Measurements from ENCODE around the gene PPIA.

Gene PPIA

GRCh38 chr7:44762300-44762699 lies 34.2 kb upstream of the PPIA start:
- no peaks in the 10 kb centered on the region for H3K9me2 ChIP-seq (replicated peaks; ENCODE audit: insufficient read depth, low read length)
- no peak overlapping the region for H3K27ac ChIP-seq (ENCODE audit: low read length)
- H3K4me1 ChIP-seq (ENCODE audit: low read length) = peaks cover 5% of the 10 kb centered on the region; the same call in 1 of the 2 replicates
- no peak overlapping the region for H3K4me3 ChIP-seq (ENCODE audit: low read length)
- H3K27me3 ChIP-seq (replicated peaks; ENCODE audit: insufficient read depth, low read length) = no peaks in the 10 kb centered on the region
- no peak overlapping the region for H2AFZ ChIP-seq (ENCODE audit: low read length)
- H3K9me3 ChIP-seq (replicated peaks; ENCODE audit: insufficient read depth, low read length) = no peaks in the 10 kb centered on the region
- H3K79me2 ChIP-seq (ENCODE audit: low read length) = no peaks in the 10 kb centered on the region; the same call in 1 of the 2 replicates
- H3K9ac ChIP-seq (ENCODE audit: low read length) = no peak overlapping the region
- no peak for DNase-seq
- no peak for TF ChIP-seq EZH2phosphoT487 (IDR thresholded peaks at IDR 0.05; ENCODE audit: low read length)
- no peaks in the 10 kb centered on the region for H3F3A ChIP-seq (ENCODE audit: insufficient read depth, low read length)
- H4K20me1 ChIP-seq (ENCODE audit: insufficient read depth, low read length) = no peaks in the 10 kb centered on the region
- peaks cover 4% of the 10 kb centered on the region for H3K36me3 ChIP-seq (replicated peaks; ENCODE audit: insufficient read depth, low read length)
- H3K4me2 ChIP-seq (ENCODE audit: low read depth, low read length) = no peak overlapping the region

DNA sequence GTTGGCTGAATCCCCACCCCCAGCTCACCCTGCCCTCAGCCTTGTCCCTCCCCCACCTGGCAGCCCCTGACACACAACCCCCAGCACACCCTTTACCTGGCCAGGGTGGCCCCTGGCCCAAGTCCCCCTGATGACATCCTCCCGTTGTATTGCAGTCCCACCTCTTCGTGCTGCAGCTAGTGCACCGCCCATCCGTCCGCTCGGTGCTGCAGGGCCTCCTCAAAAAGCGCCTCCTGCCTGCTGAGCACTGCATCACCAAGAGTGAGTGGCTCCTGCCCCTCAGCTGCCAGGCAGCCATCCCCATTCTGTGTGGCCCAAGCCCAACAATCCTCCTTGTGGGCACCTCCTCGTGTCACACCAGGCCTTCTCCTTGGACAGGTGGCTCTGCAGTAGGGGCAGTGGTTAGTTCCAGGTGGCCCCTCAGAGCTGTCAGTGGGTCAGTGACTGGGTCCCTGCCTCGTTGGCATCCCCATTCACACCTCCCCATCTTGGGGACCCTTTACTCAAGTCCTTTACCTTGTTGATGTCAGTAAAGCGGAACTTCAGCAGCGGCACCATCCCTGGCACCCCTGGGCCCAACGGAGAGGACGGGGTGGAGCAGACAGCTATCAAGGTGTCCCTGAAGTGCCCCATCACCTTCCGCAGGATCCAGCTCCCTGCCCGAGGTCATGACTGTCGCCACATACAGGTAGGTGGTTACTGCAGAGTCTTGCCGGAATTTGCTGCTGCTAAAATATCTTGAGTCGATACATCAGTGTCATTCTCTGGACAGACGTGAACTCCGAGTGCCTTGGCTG lies 33.6 kb upstream of the PPIA start:
- Histone ChIP-seq H2AFZ (ENCODE audit: low read length) (no peak overlapping the region), H4K20me1 (ENCODE audit: insufficient read depth, low read length) (no peaks in the 10 kb centered on the region), H3K4me3 (ENCODE audit: low read length) (no peak overlapping the region), H3F3A (ENCODE audit: insufficient read depth, low read length) (peaks cover 3% of the 10 kb centered on the region; the same call in 1 of the 2 replicates), H3K79me2 (ENCODE audit: low read length) (no peaks in the 10 kb centered on the region; the same call in 1 of the 2 replicates), H3K27me3 (replicated peaks; ENCODE audit: insufficient read depth, low read length) (no peaks in the 10 kb centered on the region), H3K4me1 (ENCODE audit: low read length) (peaks cover 11% of the 10 kb centered on the region), H3K36me3 (replicated peaks; ENCODE audit: insufficient read depth, low read length) (peaks cover 4% of the 10 kb centered on the region), H3K4me2 (ENCODE audit: low read depth, low read length) (no peak overlapping the region), H3K9me2 (replicated peaks; ENCODE audit: insufficient read depth, low read length) (no peaks in the 10 kb centered on the region), H3K9me3 (replicated peaks; ENCODE audit: insufficient read depth, low read length) (no peaks in the 10 kb centered on the region), H3K9ac (ENCODE audit: low read length) (no peak overlapping the region), H3K27ac (ENCODE audit: low read length) (no peak overlapping the region)
- DNase-seq = no peak
- TF ChIP-seq, protein P1, sequence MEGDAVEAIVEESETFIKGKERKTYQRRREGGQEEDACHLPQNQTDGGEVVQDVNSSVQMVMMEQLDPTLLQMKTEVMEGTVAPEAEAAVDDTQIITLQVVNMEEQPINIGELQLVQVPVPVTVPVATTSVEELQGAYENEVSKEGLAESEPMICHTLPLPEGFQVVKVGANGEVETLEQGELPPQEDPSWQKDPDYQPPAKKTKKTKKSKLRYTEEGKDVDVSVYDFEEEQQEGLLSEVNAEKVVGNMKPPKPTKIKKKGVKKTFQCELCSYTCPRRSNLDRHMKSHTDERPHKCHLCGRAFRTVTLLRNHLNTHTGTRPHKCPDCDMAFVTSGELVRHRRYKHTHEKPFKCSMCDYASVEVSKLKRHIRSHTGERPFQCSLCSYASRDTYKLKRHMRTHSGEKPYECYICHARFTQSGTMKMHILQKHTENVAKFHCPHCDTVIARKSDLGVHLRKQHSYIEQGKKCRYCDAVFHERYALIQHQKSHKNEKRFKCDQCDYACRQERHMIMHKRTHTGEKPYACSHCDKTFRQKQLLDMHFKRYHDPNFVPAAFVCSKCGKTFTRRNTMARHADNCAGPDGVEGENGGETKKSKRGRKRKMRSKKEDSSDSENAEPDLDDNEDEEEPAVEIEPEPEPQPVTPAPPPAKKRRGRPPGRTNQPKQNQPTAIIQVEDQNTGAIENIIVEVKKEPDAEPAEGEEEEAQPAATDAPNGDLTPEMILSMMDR (IDR thresholded peaks at IDR 0.05; ENCODE audit: low read length) = no peak
- TF ChIP-seq EZH2phosphoT487 (IDR thresholded peaks at IDR 0.05; ENCODE audit: low read length) (no peak), EZH2 (optimal IDR thresholded peaks at IDR 0.05; ENCODE audit: low read depth, low read length) (no peak)

DNA sequence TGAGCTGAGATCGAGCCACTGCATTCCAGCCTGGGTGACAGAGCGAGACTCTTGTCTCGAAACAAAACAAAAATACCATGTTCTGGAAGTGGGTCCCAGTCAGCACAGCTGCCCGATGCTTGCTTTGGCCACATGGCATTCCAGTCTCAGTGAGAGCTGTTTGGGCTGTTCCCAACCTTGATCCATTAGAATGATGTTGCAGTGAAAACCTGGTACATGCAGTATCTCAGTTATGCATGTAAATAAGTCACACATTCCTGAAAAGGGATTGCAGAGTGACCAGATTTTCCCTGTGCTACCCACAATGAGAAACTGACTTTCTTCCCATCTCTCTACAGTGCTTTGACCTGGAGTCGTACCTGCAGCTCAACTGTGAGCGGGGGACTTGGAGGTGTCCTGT lies 32.4 kb upstream of the PPIA start:
- Histone ChIP-seq H3K27ac (ENCODE audit: low read length) (no peak overlapping the region), H3F3A (ENCODE audit: insufficient read depth, low read length) (peaks cover 14% of the 10 kb centered on the region; the same call in 1 of the 2 replicates), H3K4me2 (ENCODE audit: low read depth, low read length) (no peak overlapping the region), H2AFZ (ENCODE audit: low read length) (no peak overlapping the region), H3K9ac (ENCODE audit: low read length) (no peak overlapping the region), H3K79me2 (ENCODE audit: low read length) (no peaks in the 10 kb centered on the region; the same call in 1 of the 2 replicates), H4K20me1 (ENCODE audit: insufficient read depth, low read length) (no peaks in the 10 kb centered on the region), H3K4me3 (ENCODE audit: low read length) (no peak overlapping the region), H3K4me1 (ENCODE audit: low read length) (peaks cover 22% of the 10 kb centered on the region), H3K27me3 (replicated peaks; ENCODE audit: insufficient read depth, low read length) (no peaks in the 10 kb centered on the region), H3K9me3 (replicated peaks; ENCODE audit: insufficient read depth, low read length) (no peaks in the 10 kb centered on the region), H3K9me2 (replicated peaks; ENCODE audit: insufficient read depth, low read length) (no peaks in the 10 kb centered on the region), H3K36me3 (replicated peaks; ENCODE audit: insufficient read depth, low read length) (peaks cover 4% of the 10 kb centered on the region)
- no peak for DNase-seq
- TF ChIP-seq, protein P1 (IDR thresholded peaks at IDR 0.05; ENCODE audit: low read length) = no peak
- TF ChIP-seq EZH2phosphoT487 (IDR thresholded peaks at IDR 0.05; ENCODE audit: low read length) = no peak
- TF ChIP-seq EZH2 (optimal IDR thresholded peaks at IDR 0.05; ENCODE audit: low read depth, low read length) = no peak
